NCI-H2196 treated with DMSO at 0.1 percent for 48 hours (cell line): ENCODE measurements around the gene C10orf95.
"Not testable (repeated sequence)": the region's sequence is repeated elsewhere in the genome, so short reads cannot be mapped to it uniquely, and the experiment has no call there.

Experiments
- DNase-seq: peaks from one replicate; lab custom pipeline; 2025; ENCODE audit not compliant: unreplicated experiment; lab: John Stamatoyannopoulos, UW

Gene C10orf95

GRCh38 chr10:102467318-102467717, 16.0 kb upstream of the C10orf95 start:
- DNase-seq, result no peak

- no peak for DNase-seq
Measured at GRCh38 chr10:102465466-102465865, 14.1 kb upstream of the C10orf95 start.

- DNase-seq, result no peak
Measured at GRCh38 chr10:102463983-102464382, 12.6 kb upstream of the C10orf95 start.

GRCh38 chr10:102462512-102463054, 11.2 kb upstream of the C10orf95 start:
- no peak for DNase-seq

- DNase-seq, result peak; percentile 61
Measured at GRCh38 chr10:102461187-102462054, 10.1 kb upstream of the C10orf95 start.

- DNase-seq, result no peak
Measured at GRCh38 chr10:102460836-102461186, 9.5 kb upstream of the C10orf95 start.

- no peak for DNase-seq
Measured at GRCh38 chr10:102458656-102459055, 7.3 kb upstream of the C10orf95 start.

GRCh38 chr10:102457591-102458150, 6.3 kb upstream of the C10orf95 start:
- DNase-seq, result no peak

GRCh38 chr10:102455893-102456471, 4.6 kb upstream of the C10orf95 start:
- no peak for DNase-seq

GRCh38 chr10:102454662-102455487, 3.5 kb upstream of the C10orf95 start:
- not testable (repeated sequence) for DNase-seq

GRCh38 chr10:102453502-102453901, 2.2 kb upstream of the C10orf95 start:
- no peak for DNase-seq

GRCh38 chr10:102452672-102453340, 1.5 kb upstream of the C10orf95 start:
- DNase-seq, result no peak

- DNase-seq, result peak; percentile 57
Measured at GRCh38 chr10:102450374-102451104, 804 bp downstream of the C10orf95 start.

GRCh38 chr10:102450124-102450373, 1.3 kb downstream of the C10orf95 start:
- DNase-seq, result no peak

GRCh38 chr10:102449321-102450123, 1.8 kb downstream of the C10orf95 start:
- peak; percentile 22 for DNase-seq

GRCh38 chr10:102444851-102445250, 6.5 kb downstream of the C10orf95 start:
- no peak for DNase-seq

- no peak for DNase-seq
Measured at GRCh38 chr10:102438374-102438773, 13.0 kb downstream of the C10orf95 start.

- DNase-seq, result no peak
Measured at GRCh38 chr10:102437515-102437914, 13.8 kb downstream of the C10orf95 start.

GRCh38 chr10:102436312-102436711, 15.0 kb downstream of the C10orf95 start:
- DNase-seq, result no peak
